HG02885 (cell line): Measurements from ENCODE around the gene GCNT4.

ENCODE experiments used
- ATAC-seq: cut with Tn5 transposase; IDR thresholded peaks from one replicate; pipeline ENCODE4 v1.9.1; 2021; ENCODE audit warnings: mild to moderate bottlenecking; ENCODE audit not compliant: unreplicated experiment, poor library complexity

The GCNT4 gene

DNA sequence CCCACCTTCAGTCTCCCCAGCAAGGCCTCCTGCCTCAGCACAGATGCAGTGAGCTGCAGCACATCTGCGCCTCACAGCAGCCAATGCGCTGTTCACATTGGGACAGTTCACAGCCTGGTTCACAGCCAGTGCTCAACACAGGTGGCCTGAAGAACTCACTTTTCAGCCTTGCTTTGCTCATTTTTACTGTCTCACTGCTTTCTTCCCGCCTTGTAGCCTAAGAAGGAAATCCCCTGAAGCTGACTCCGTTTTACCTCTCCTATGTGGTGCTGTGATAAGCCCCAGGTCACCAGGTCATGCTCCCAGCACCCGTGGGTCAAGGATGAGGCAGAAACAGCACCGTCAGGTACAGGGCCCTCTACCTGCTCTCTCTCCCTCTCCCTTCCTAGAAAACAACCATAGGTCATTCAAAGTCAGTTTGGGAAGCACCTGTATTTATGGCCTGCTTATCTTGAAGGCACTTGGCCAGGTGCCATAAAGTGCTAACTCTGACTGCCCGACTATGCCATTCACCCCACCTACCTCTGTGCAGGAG lies 1.1 kb downstream of the GCNT4 start:
- ATAC-seq: no peak

DNA sequence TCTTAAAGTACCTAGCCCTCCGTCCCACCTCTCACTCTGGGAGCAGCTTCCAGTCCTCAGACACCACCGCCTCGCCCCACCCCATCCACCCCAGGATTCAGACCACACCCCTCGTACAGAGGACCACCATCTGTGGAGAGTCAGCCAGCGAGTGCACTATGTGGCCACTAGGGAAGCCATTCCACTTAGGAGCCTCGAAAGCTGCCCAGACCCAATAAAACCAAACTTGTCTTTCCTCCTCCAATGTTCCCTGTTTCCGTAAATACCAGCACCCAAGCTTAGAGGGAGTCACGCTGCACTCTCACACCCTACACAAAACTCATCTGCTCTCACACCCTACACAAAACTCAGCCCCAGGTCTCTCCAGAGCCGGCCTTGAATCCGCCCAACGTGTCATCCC lies 1.9 kb downstream of the GCNT4 start:
- no peak for ATAC-seq

DNA sequence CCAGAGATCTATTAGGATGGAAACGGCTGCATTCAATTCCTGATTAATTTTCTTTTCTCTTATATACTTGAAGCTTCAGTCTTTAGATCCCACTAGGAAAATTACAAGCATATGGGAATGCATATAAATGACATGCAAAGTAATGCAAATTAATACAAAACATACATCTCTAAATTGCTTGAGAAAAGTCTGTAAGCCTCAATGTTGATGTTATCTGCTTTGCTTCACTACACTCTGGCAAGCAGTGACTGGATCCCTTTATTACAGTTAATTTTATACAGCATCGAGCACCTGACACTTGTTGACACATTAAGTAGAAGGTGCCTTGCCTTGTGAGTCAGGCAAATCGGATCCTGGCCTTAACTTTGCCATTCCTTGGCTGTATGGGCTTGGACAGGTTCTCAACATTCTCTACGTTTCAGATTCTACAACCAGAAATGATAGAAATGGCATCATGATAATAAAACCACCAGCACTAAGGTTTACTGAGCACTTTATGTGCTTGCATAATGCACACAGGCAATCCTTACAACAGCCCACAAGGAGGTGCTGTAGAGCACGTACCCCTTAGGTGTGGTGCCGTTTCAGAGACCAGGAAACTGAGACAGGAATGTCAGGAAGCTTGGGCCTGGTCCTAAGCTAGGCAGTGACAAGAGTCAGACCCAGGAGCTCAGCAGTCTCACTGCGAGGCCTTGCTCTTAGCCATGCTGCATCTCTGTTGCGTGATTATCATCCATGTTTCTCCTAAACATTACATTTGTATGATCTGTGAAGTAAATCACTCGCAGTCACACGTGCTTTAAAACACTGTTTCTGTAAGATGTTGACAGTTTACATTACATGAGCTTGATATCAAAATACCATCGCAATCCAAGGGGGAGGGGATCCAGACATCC lies 2.7 kb downstream of the GCNT4 start:
- peak; percentile 39 for ATAC-seq

DNA sequence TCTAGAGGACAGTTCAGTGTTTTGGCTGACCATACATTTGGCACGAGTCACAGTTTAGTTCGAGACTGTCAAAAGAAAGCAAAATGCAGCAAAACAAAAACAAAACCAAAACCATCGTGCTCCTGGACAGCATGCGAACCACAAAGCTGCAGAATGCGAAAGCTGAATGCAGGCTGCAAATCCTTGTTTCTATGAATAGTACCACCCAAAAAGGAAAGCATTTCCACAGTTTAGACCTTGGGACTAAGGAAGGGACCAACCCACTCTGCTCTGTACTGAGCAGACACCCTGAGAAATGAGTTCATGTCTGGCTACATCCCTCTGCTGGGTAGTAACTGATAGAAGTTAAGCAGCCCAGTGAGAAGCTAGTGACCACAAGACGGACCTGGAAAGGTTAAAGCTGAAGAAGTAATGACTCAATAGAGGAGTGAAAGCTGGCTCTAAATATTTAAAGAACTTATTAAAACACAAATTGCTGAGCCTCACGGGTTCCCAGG lies 3.9 kb downstream of the GCNT4 start:
- peak; percentile 59 for ATAC-seq

DNA sequence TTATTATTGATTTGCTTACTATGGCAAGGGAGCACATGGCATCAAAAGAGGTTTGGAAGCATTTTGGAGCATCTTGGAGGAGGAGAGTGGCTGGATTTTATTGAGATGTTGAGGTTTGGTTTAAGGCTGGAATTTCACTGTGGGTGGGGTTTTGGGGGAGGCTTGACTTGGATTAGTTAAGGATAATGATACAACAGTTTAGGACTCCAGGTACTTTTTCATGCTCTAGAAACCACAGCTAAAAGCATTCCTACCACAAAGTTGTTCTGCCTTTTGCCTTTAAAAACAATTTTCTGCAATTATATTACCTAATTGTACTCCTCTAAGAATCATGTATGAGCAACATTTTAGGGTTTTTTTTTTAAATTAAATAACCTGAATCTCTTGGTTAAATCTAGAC lies 5.0 kb downstream of the GCNT4 start:
- ATAC-seq: no peak

DNA sequence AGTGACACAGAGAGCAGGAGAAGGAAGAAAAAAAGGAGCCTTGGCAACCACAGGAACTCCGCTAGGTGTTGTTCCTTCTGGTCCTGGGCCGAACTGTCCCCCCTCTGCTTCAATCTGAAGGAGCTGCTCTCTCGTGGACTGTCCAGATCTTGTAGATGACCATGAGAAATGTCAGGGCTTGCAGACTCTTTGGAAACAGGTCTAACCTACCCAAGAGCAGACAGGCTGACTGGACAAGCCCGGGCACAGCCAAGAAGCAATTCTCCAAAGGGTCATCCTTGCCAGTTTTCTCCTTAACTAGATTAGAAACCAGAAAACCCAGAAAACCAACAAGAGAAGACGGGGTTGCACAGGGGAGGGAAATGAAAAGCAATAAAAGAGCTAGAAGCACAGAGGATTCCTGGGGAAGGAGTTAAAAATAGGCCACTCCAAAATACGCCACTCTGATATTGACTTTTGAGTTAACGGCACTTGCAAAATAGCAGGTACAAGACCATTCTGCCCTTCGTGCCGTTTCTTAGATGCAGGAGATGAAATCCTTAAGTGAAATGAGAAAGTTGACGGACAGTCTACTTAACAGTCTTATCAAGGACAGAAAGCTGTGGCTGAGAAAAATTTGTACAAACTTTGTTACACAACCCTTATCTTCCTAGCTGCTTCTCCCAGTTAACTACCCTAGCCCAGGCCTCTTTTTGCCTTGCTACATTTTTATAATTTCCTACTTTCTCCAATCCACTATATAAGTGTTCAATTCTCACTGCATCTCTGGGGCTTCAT lies 5.8 kb downstream of the GCNT4 start:
- ATAC-seq: no peak

DNA sequence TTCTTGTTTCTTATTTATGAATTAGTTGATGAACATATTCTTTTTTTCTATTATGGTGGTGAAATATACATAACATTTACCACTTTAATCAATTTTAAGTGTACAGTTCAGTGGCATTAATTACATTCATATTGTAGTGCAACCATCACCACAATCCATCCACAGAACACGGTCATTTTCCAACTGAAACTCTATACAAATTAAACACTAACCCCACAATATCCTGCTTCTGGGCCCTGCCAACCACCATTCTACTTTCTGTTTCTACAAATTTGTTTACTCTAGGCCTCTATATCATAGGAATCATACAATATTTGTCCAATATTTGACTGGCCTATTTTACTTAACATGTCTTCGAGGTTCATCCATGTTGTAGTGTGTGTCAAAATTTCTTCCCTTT lies 7.3 kb downstream of the GCNT4 start:
- ATAC-seq: no peak

DNA sequence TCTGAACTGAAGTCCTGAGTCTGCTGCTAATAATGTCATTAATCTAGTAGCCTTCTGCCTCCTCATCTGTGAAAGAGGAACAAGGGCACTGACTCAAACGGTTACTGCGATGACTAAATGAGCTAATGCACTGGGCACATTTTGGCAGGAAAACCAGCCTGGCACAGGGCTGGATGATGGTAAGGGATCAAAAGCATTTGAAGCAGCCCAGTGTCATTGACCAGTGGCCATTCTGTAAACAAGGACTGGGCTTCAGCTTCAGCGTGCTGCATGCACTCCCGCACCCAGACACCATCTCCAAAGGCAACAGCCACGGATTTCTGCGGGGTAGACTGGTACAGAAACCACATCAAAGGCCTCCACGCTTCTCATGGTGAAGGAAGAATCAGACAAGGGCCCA lies 8.0 kb downstream of the GCNT4 start:
- ATAC-seq: no peak

DNA sequence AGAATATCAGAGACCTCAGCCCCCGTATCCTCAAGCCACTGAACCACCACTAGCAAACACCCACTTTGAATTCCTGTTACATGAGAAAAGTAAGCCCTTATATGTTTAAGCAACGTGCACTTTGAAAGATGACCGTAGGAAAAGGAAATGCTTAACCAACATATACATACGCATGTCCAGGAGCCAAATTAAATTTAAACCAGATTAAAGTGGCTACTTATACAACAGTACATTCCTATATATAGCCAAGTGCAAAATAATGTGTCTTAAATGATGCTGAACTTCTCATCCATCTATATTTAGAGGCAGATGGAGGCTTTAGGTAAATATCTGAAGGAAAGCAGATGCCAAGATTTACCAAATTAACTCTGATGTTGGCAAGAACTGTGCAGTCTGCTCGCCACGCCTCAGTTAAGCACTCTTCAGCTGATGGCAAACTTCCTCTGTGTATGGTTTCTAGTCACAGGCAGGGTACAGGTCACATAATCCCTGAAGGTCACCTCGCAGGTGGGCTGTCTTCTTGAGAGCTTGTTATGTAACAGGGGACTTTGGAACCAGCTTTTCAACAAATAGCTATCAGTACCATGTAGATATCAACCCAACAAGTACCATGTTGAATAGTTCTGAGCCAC lies 8.6 kb downstream of the GCNT4 start:
- no peak for ATAC-seq

DNA sequence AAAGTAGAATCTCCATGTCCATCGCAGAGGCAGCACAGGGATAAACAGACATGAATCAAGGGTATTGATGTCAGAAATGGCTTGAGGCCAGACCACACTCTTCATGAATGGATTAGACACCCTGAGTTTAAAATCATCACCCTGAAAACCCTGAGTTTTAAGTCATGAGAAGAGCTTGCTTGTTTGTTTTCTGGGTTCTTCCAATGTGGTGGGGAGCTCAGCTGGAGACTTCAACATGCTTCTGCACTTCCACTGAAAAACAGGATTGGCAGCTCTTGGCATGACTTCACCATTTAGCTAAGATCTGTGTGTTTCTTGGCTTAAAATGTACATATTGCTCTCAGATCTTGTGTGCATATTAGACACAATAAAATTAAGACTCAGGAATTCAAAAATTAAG lies 9.8 kb downstream of the GCNT4 start:
- ATAC-seq: no peak

DNA sequence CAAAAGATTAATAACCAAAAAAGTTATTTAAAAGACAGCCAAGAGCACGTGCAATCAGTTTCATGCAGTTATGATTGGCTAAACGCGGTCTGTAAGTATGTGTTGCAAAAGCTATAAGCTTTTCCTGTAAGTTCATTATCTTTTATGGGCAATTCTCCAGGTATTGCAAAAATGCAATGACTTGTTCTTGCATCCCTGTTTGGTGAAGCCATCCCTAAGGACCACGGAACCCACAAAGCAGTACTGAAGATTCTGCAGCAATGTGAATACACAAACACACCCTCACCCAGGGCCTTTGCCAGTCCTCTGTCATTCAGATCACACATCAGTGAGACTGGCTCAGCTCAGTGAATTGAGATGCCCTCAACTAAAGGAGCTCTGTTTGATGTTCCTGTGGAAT lies 11.4 kb downstream of the GCNT4 start:
- ATAC-seq: no peak

DNA sequence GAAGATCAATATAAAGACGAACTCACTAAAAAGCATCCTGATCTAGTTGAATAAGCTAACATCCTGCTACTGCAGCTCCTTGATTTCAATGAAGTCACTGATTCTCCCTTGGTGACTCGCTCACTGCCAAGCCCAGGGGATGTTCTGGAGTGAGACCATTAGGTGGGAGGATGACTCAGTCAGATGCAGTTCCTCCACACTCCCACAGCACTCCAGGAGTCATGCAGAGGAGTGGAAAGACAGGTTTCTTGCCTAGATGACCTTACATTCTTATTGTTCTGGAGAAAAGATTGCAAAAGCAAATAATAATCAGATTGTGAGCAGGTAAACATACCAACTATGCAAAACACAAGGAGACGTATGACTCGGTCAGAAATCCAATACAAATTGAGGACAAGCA lies 15.3 kb downstream of the GCNT4 start:
- no peak for ATAC-seq

DNA sequence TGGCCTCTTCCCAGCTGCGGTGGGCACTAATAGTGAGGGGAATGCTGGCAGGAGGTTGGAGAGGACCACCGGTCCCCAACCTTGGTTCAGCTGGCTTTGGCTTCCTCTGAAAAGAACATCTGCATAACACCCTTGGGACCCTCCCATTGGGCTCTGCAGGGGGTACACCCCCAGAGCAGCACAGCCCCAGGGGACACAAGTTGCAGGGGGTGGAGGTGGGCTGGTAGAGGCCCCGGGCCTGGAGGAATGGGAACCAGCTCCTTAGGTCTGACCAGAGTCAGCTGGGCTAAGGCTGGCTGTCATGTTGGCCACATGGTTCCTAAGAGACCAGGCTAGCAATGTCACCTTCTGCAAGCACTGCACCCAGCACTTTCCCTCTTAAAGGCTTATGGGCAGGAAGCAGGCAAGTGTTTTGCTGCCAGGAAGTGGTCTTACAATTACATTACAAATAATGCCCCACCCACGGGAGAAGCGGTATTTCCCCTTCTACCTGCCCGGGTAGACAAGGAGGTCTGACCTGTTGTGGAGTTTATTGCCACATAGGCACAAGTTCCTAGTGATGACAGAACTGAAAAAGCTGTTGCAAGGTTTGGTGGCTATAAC lies 18.1 kb downstream of the GCNT4 start:
- no peak for ATAC-seq

DNA sequence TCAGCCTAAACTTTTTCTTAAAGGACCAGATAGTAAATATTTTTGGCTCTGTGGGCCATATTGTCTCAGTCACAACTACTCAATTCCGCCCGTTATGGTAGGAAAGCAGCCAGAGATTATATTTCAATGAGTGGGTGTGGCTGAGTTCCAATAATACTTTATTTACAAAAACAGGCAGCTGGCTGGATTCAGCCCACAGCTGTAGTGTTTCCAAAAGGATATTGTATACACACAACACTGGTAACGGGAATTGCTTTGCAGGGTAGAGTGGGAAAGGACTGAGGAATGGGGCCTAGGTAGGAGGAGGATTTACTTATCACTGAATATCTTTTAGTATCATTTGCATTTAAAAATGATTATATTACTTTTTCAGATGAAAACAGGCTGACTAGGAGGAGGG lies 21.0 kb downstream of the GCNT4 start:
- no peak for ATAC-seq

DNA sequence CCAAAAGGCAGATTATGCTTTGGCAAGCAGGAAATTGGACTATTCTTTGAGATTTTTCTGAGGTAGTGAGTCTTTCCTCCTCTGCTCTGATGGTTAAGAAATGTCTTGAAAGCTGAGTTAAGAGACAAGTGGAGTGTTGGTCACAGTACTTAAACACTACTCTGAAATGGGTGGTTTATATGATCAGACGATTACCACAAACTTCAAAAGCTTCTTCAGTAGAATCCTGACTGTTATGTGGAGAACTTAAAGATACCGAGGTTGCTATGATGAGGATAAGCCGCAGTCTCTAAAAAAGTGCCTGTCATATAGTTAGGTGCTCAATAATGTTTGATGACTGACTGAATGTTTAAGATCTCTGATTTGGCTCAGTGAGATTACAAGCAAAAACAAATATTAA lies 24.3 kb downstream of the GCNT4 start:
- ATAC-seq: no peak

DNA sequence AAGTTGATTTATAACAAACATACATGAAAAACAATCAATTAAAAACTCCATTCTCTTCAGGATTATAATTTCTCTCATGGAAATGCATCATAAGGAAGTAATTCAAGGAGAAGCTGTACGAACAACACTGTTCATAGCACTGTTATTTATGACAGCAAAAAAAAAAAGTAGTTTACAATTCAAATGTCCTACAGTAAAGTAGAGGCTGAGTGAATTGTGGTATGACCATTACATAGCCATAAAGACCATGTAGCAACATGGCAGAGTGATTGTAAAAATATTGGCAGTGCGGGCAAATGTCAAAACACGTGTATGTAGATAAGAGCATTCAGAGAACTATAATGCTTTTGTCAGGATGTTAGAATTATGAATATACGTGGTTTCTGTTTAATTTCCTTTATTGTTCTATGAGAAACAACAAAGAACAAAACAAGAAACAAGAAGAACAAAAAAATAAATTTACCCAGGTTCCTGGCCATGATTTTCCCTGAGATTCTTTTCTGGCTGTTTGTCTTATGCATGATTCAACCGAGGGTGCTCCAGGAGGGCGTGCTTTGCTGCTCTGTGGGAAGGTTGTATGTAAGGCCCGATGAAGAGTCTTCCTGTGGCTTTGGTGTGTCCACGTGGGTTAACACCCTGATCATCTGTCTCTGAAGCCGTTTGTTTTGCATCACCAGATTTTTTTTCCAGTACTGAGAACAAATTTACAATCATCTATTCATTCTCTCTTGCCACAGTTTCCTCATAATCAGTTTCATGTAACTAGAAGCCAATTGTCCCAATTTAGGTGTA lies 28.8 kb downstream of the GCNT4 start:
- no peak for ATAC-seq

DNA sequence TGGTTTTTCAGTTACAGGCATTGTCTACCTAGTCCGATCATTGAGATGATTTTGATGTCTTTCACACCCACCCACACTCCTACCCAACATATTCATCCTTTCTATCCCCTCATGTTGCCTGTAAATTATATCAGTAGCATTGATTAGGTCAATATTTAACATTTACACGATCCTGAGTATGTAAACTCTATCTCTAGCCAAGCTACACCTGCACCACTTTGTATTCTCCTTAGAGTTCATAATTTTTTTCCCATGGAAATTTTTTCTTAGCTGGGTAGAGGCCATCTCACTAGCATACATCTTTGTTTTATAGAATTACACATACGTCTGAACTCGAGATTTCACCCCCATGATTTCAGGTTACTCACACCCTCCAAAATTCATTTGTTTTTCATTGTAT lies 30.6 kb downstream of the GCNT4 start:
- no peak for ATAC-seq

DNA sequence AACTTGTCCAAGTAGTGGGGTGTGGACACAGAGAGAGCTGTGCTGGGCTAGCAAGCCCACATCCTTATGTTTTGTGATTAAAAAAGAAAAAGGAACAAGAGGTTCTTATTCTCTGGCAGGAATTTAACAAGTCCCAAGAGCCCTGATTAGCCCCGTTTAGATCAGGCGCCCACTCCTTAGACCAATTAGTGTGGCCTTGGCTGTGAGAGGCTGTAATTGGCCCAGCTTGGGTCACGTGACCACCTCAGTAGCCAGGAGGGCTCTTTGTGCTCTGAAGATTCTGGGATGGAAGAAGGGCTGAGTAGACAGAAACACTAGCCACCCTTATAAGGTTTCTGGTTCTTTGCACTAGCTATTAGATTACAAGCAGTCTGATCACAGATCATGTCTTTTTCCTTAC lies 31.1 kb downstream of the GCNT4 start:
- no peak for ATAC-seq

DNA sequence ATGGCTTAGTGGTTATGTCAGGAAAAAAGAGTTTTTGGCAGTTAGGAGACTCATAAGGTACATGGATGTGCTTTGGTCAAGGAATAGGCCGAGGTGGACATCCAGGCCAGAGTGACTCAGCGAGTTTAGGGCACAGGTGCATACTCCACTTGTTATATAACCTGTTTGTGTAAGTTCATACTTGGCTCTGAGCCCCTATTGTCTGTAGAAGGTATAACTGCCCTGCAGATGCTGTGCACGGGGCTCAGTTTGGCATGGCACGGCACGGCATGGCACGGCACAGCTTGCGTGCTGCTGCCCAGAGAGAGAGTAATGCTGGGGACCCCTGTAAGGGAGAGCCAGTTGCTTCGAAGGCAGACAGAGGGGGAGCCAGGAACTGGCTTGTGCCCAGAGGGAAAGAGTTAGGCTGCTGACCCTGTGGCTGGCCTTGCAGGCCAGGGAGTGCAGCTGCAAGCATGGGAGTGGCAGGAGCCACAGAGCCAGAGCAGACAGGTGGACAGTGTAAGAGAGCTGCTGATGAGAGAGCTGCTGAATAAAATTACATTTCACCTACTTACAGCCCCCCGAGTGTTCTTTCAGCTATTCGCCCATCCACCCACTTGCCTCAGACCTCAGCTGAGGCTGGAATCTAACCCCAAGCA lies 32.2 kb downstream of the GCNT4 start:
- no peak for ATAC-seq
